Measurements from ENCODE around the gene STK39. TPM values are rescaled to one million over a fixed set of nuclear protein-coding genes. Genes with fewer than 3 reads are reported as not detected.

STK39 gene
- total RNA-seq, 4 donors from 2014 or later, result 18.4 to 65.0 (median 27.1) TPM

GRCh38 chr2:168179592-168179991, 67.8 kb downstream of the STK39 start:
- DNase-seq (ENCODE audit: low spot score) (no peak), ATAC-seq (ENCODE audit: low FRiP score) (no peak)
- TF ChIP-seq CTCF (IDR thresholded peaks at IDR 0.05), result no peak

GRCh38 chr2:168178520-168179324, 68.7 kb downstream of the STK39 start:
- ATAC-seq (ENCODE audit: low FRiP score) (no peak), DNase-seq (ENCODE audit: low spot score) (no peak)
- TF ChIP-seq CTCF (IDR thresholded peaks at IDR 0.05), result no peak

- ATAC-seq (ENCODE audit: low FRiP score) (no peak), DNase-seq (ENCODE audit: low spot score) (no peak)
- TF ChIP-seq CTCF (IDR thresholded peaks at IDR 0.05), result no peak
Observed at GRCh38 chr2:168176402-168176801, 71.0 kb downstream of the STK39 start.

GRCh38 chr2:168175469-168175868, 71.9 kb downstream of the STK39 start:
- no peak for TF ChIP-seq CTCF (IDR thresholded peaks at IDR 0.05)
- ATAC-seq (ENCODE audit: low FRiP score) (no peak), DNase-seq (ENCODE audit: low spot score) (no peak)

GRCh38 chr2:168174756-168175155, 72.6 kb downstream of the STK39 start:
- DNase-seq (ENCODE audit: low spot score) (no peak), ATAC-seq (ENCODE audit: low FRiP score) (no peak)
- TF ChIP-seq CTCF (IDR thresholded peaks at IDR 0.05), result no peak

- TF ChIP-seq CTCF (IDR thresholded peaks at IDR 0.05), result no peak
- no peak for ATAC-seq (ENCODE audit: low FRiP score)
- DNase-seq (ENCODE audit: low spot score), result no peak
Observed at GRCh38 chr2:168172071-168172470, 75.3 kb downstream of the STK39 start.
